Upper lobe of left lung (tissue), 6 donors: ENCODE data around the gene HOXA10. TPM values are rescaled to one million over a fixed set of nuclear protein-coding genes. Genes with fewer than 3 reads are reported as not detected.

Experiments used
- ATAC-seq, 2 donors: fragments of 200-7000 bp; cut with Tn5 transposase; one replicate each; pipeline ENCODE4 v1.9.1; 2022; ENCODE audit warnings: mild to moderate bottlenecking in 2 of 2, moderate library complexity in 2 of 2; ENCODE audit not compliant: low FRiP score in 2 of 2
- DNase-seq, 2 donors: peaks; one replicate each; pipeline ENCODE4 v3.0.0-alpha.2; 2019 to 2020
- H3K27ac ChIP-seq, 4 donors: fragments of 200-600 bp; sonication (generic); one replicate each; pipeline ENCODE4 v1.5.1; 2016 to 2019
- H3K27me3 ChIP-seq, 4 donors: fragments of 200-600 bp; sonication (generic); one replicate each; pipeline ENCODE4 v1.5.1; 2017 to 2019
- H3K36me3 ChIP-seq, 4 donors: fragments of 200-600 bp; sonication (generic); one replicate each; pipeline ENCODE4 v1.5.1; 2016 to 2019
- H3K4me1 ChIP-seq, 4 donors: fragments of 200-600 bp; sonication (generic); one replicate each; pipeline ENCODE4 v1.5.1; 2018 to 2019
- H3K4me3 ChIP-seq, 4 donors: fragments of 200-600 bp; sonication (generic); one replicate each; pipeline ENCODE4 v1.5.1; 2017 to 2019; ENCODE audit warnings: mild to moderate bottlenecking in 2 of 4, moderate library complexity in 1 of 4
- H3K9me3 ChIP-seq, 4 donors: fragments of 200-600 bp; sonication (generic); one replicate each; pipeline ENCODE4 v1.5.1; 2018 to 2019
- CTCF ChIP-seq, 6 experiments: fragments of 450-650 bp in 4 of 6; fragments of 200-600 bp in 2 of 6; sonication (generic) in 2 of 6; IDR thresholded peaks; one replicate each; pipeline ENCODE4 v1.5.1; 2016 to 2019; ENCODE audit warnings: antibody characterized with exemption in 6 of 6
- EP300 ChIP-seq, 4 donors: sonication (generic); formaldehyde crosslinking; IDR thresholded peaks; one replicate each; pipeline ENCODE4 v1.5.1; 2017; ENCODE audit warnings: antibody characterized with exemption in 4 of 4, control low read depth in 2 of 4
- POLR2A ChIP-seq, 4 donors: fragments of 450-650 bp; IDR thresholded peaks; one replicate each; pipeline ENCODE4 v1.5.1; 2016 to 2017; ENCODE audit warnings: antibody characterized with exemption in 4 of 4, mild to moderate bottlenecking in 2 of 4
- POLR2AphosphoS5 ChIP-seq, 2 donors: sonication (generic); formaldehyde crosslinking; IDR thresholded peaks; one replicate each; pipeline ENCODE4 v1.5.1; 2017; ENCODE audit warnings: antibody characterized with exemption in 2 of 2
- WGBS, 2 donors: methylation state at CpG; one replicate each; pipeline ENCODE4 v1.1.5; 2017 to 2018; 5-methylcytosine and 5-hydroxymethylcytosine counted together
- total RNA-seq, 6 donors: library from RNA; depleted of rRNA in 4 of 6; stranded (reverse); fragments of >200 nt in 4 of 6; gene quantifications; one replicate each; pipeline versions ENCODE4 v1.1.0 to v1.2.1, GENCODE V29; 2016 to 2021
- donor health status: DM: no; HTN: no; CAD: no; lungs with moderate emphysema.
- donor health status: DM: no; HTN: yes; CAD: no; lungs with severe emphysema.

HOXA10 gene
- total RNA-seq, 6 donors from 2014 or later = 0.15 to 0.24 TPM; not detected in 4

GRCh38 chr7:27181795-27182275 is 7.7 kb upstream of the HOXA10 start:
- H3K9me3 ChIP-seq = no peaks in the 10 kb centered on the region
- no peak for ATAC-seq
- H3K27ac ChIP-seq = no peak overlapping the region
- no peak for DNase-seq
- peaks cover 29 to 41% (median 31%) of the 10 kb centered on the region in 4 donors for H3K4me1 ChIP-seq
- WGBS, 2 donors = 50 to 51% methylated on average over 4 of the region's 4 CpGs
- no peak for TF ChIP-seq POLR2AphosphoS5 (IDR thresholded peaks at IDR 0.05)
- no peak overlapping the region for H3K4me3 ChIP-seq
- H3K36me3 ChIP-seq = no peaks in the 10 kb centered on the region
- peaks cover 0 to 91% (median 56%) of the 10 kb centered on the region in 4 donors for H3K27me3 ChIP-seq

GRCh38 chr7:27180431-27181420 is 6.6 kb upstream of the HOXA10 start:
- Histone ChIP-seq H3K4me3 (no peak overlapping the region), H3K27me3 (peaks cover 0 to 91% (median 54%) of the 10 kb centered on the region in 4 donors)
- ATAC-seq = no peak

GRCh38 chr7:27179503-27180430 is 5.6 kb upstream of the HOXA10 start:
- Histone ChIP-seq H3K4me1 (peaks cover 19 to 35% (median 22%) of the 10 kb centered on the region in 4 donors), H3K36me3 (no peaks in the 10 kb centered on the region), H3K27ac (no peak overlapping the region), H3K4me3 (peak overlapping the region in 2 of 4 donors; percentile 0 to 15), H3K27me3 (peaks cover 0 to 91% (median 53%) of the 10 kb centered on the region in 4 donors), H3K9me3 (no peaks in the 10 kb centered on the region)
- DNase-seq = peak; percentile 51 to 93
- ATAC-seq = peak; percentile 59 to 84
- TF ChIP-seq EP300 (IDR thresholded peaks at IDR 0.05) (no peak), POLR2AphosphoS5 (IDR thresholded peaks at IDR 0.05) (no peak), CTCF (IDR thresholded peaks at IDR 0.05) (peak; percentile 45 to 82 (median 64))
- WGBS, 2 donors = 15 to 18% methylated on average over 51 to 56 of the region's 56 CpGs

More at GRCh38 chr7:27180431-27181420, 6.6 kb upstream of the HOXA10 start:
- Histone ChIP-seq H3K9me3 (no peaks in the 10 kb centered on the region), H3K36me3 (no peaks in the 10 kb centered on the region), H3K27ac (no peak overlapping the region), H3K4me1 (peaks cover 26 to 41% (median 31%) of the 10 kb centered on the region in 4 donors)
- 57 to 84% methylated on average over 6 to 12 of the region's 12 CpGs for WGBS, 2 donors
- DNase-seq = peak in 1 of 2 donors; percentile 34
- TF ChIP-seq POLR2AphosphoS5 (IDR thresholded peaks at IDR 0.05) (no peak), CTCF (IDR thresholded peaks at IDR 0.05) (no peak), EP300 (IDR thresholded peaks at IDR 0.05) (no peak), POLR2A (IDR thresholded peaks at IDR 0.05) (no peak)

- Histone ChIP-seq H3K9me3 (no peaks in the 10 kb centered on the region), H3K27me3 (peaks cover 0 to 91% (median 54%) of the 10 kb centered on the region in 4 donors), H3K36me3 (no peaks in the 10 kb centered on the region), H3K4me1 (peaks cover 17 to 33% (median 19%) of the 10 kb centered on the region in 4 donors), H3K27ac (no peak overlapping the region), H3K4me3 (no peak overlapping the region)
- 46 to 52% methylated on average over 14 of the region's 14 CpGs for WGBS, 2 donors
- DNase-seq (peak in 1 of 2 donors; percentile 5), ATAC-seq (no peak)
- TF ChIP-seq EP300 (IDR thresholded peaks at IDR 0.05) (no peak), POLR2AphosphoS5 (IDR thresholded peaks at IDR 0.05) (no peak), CTCF (IDR thresholded peaks at IDR 0.05) (no peak), POLR2A (IDR thresholded peaks at IDR 0.05) (no peak)
Observed at GRCh38 chr7:27179030-27179429, 4.9 kb upstream of the HOXA10 start.
